Regular cardiac myocyte (primary cell): ENCODE data around the gene SIL1. TPM values are rescaled to one million over a fixed set of nuclear protein-coding genes. Genes with fewer than 3 reads are reported as not detected.

Experiments used
- total RNA-seq: library from RNA; depleted of rRNA; stranded (reverse); fragments of >200 nt; gene quantifications from 2 replicates; pipeline ENCODE4 v1.2.3, GENCODE V29; 2014

Gene SIL1
- total RNA-seq = 70.2 and 106 TPM in 2 replicates

GRCh38 chr5:139197710-139198669, at the start of gene SIL1:
TSS of gene SIL1 (minus strand) at chr5:139198368. CDS start at chr5:139127843, 70,525 bp downstream.

Other genes starting within 250 kb of the SIL1 start
- gene MATR3, start 95.4 kb upstream of the SIL1 start, total RNA-seq = 226 and 241 TPM in 2 replicates
- gene PAIP2, start 143.5 kb upstream of the SIL1 start, total RNA-seq = 81.5 and 118 TPM in 2 replicates
- gene SLC23A1, start 184.9 kb upstream of the SIL1 start, total RNA-seq = not detected in 2 replicates
- gene MZB1, start 191.5 kb upstream of the SIL1 start, total RNA-seq = not detected in 2 replicates
- 1.1 and 1.2 TPM in 2 replicates for gene PROB1, start 196.7 kb upstream of the SIL1 start, total RNA-seq
- 4.5 and 5.2 TPM in 2 replicates for gene SPATA24, start 205.7 kb upstream of the SIL1 start, total RNA-seq
- gene DNAJC18, start 241.2 kb upstream of the SIL1 start, total RNA-seq = 5.4 and 7.3 TPM in 2 replicates